GM23248 (cell line): ENCODE results near the gene AKR1A1. TPM values are rescaled to one million over a fixed set of nuclear protein-coding genes. Genes with fewer than 3 reads are reported as not detected.

Source experiments
- DNase-seq: peaks from one replicate; pipeline ENCODE4 v3.0.0-alpha.2; 2015
- H2AFZ ChIP-seq: fragments of 200-600 bp; sonication (generic); 2 replicates; pipeline ENCODE4 v1.6.1; 2016; ENCODE audit warnings: antibody characterized with exemption
- H3F3A ChIP-seq: fragments of 200-600 bp; sonication (generic); 2 replicates; pipeline ENCODE4 v1.6.1; 2016; ENCODE audit warnings: mild to moderate bottlenecking, antibody characterized with exemption, mixed run types; ENCODE audit not compliant: insufficient read depth
- H3K27ac ChIP-seq: fragments of 200-600 bp; sonication (generic); 2 replicates; pipeline ENCODE4 v1.5.1; 2016; ENCODE audit warnings: mild to moderate bottlenecking
- H3K27me3 ChIP-seq: fragments of 200-600 bp; sonication (generic); replicated peaks from 2 replicates; pipeline ENCODE4 v1.6.1; 2016; ENCODE audit warnings: mild to moderate bottlenecking; ENCODE audit not compliant: insufficient read depth
- H3K36me3 ChIP-seq: fragments of 200-600 bp; sonication (generic); 2 replicates; pipeline ENCODE4 v1.6.1; 2016; ENCODE audit warnings: low read depth, mild to moderate bottlenecking
- H3K4me1 ChIP-seq: fragments of 200-600 bp; sonication (generic); 2 replicates; pipeline ENCODE4 v1.6.1; 2016; ENCODE audit warnings: mild to moderate bottlenecking; ENCODE audit not compliant: insufficient read depth
- H3K4me2 ChIP-seq: fragments of 200-600 bp; sonication (generic); one replicate; pipeline ENCODE4 v1.6.1; 2016; ENCODE audit warnings: mild to moderate bottlenecking; ENCODE audit not compliant: unreplicated experiment
- H3K4me3 ChIP-seq: fragments of 200-600 bp; sonication (generic); 2 replicates; pipeline ENCODE4 v1.5.1; 2016; ENCODE audit warnings: mild to moderate bottlenecking
- H3K79me2 ChIP-seq: fragments of 200-600 bp; sonication (generic); 2 replicates; pipeline ENCODE4 v1.6.1; 2016; ENCODE audit warnings: mild to moderate bottlenecking; ENCODE audit not compliant: insufficient read depth
- H3K9ac ChIP-seq: fragments of 200-600 bp; sonication (generic); 2 replicates; pipeline ENCODE4 v1.6.1; 2016; ENCODE audit warnings: mild to moderate bottlenecking
- H3K9me2 ChIP-seq: fragments of 200-600 bp; sonication (generic); 2 replicates; pipeline ENCODE4 v1.6.1; 2016; ENCODE audit warnings: mixed run types, mild to moderate bottlenecking, moderate library complexity; ENCODE audit not compliant: insufficient read depth
- H3K9me3 ChIP-seq: fragments of 200-600 bp; sonication (generic); one replicate; pipeline ENCODE4 v1.6.1; 2017; ENCODE audit warnings: low read depth
- H4K20me1 ChIP-seq: fragments of 200-600 bp; sonication (generic); 2 replicates; pipeline ENCODE4 v1.6.0; 2016; ENCODE audit not compliant: insufficient read depth
- EZH2 ChIP-seq: fragments of 200-600 bp; sonication (generic); IDR thresholded peaks from 2 replicates; pipeline ENCODE4 v1.6.1; 2018; ENCODE audit warnings: antibody characterized with exemption, mild to moderate bottlenecking; ENCODE audit not compliant: insufficient read depth, poor library complexity, severe bottlenecking
- EZH2phosphoT487 ChIP-seq: fragments of 200-600 bp; sonication (generic); IDR thresholded peaks from 2 replicates; pipeline ENCODE4 v1.6.1; 2018; ENCODE audit warnings: antibody characterized with exemption, moderate library complexity, mild to moderate bottlenecking, low read depth; ENCODE audit not compliant: insufficient read depth
- WGBS, 2 experiments: methylation state at CpG; one replicate each; pipeline ENCODE4 v1.1.6; 2015 to 2017; ENCODE audit warnings: low lambda C conversion rate in 2 of 2, low coverage in 1 of 2; ENCODE audit errors: missing lambda C conversion rate in 2 of 2; 5-methylcytosine and 5-hydroxymethylcytosine counted together
- in situ Hi-C: fragments of 300-500 bp; cut with MboI; formaldehyde crosslinking; loops from 2 replicates; pipeline ENCODE4 v1.15.0; 2020
- polyA plus RNA-seq: library from polyadenylated mRNA; unstranded; fragments of >200 nt; fragmentation: Nextera tagmentation; extraction: Ambion mirVana; gene quantifications from 2 replicates; pipeline ENCODE4 v1.2.1, GENCODE V29; 2016
- total RNA-seq: library from RNA; depleted of rRNA; stranded (reverse); fragments of >200 nt; shearing (Covaris generic); gene quantifications from 2 replicates; pipeline ENCODE4 v1.2.3, GENCODE V29; 2014

Gene AKR1A1
- total and polyA plus RNA-seq, 2 experiments from 2014 or later: 86.9 to 106 TPM

DNA sequence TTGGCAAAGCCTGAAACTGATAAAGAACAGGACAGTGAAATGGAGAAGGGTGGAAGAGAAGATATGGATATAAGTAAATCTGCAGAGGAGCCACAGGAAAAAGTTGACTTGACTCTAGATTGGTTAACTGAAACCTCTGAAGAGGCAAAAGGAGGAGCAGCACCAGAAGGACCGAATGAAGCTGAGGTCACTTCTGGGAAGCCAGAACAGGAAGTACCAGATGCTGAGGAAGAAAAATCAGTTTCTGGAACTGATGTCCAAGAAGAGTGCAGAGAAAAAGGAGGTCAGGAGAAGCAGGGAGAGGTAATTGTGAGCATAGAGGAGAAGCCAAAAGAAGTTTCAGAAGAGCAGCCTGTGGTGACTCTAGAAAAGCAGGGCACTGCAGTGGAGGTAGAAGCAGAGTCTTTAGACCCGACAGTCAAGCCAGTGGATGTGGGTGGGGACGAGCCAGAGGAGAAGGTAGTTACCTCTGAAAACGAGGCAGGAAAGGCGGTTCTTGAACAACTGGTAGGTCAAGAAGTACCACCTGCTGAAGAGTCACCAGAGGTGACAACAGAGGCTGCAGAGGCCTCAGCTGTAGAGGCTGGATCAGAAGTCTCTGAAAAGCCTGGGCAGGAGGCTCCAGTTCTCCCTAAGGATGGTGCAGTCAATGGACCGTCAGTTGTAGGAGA lies 56.9 kb downstream of the AKR1A1 start:
- Histone ChIP-seq H3K9me2 (no peaks in the 10 kb centered on the region), H3K9me3 (no peaks in the 10 kb centered on the region), H3K79me2 (no peaks in the 10 kb centered on the region), H3K4me3 (no peak overlapping the region), H3K36me3 (peaks cover 4% of the 10 kb centered on the region; the same call in 1 of the 2 replicates), H3K27me3 (no peaks in the 10 kb centered on the region), H2AFZ (no peak overlapping the region), H4K20me1 (no peaks in the 10 kb centered on the region), H3F3A (no peaks in the 10 kb centered on the region), H3K27ac (no peak overlapping the region), H3K4me1 (no peaks in the 10 kb centered on the region), H3K4me2 (no peak overlapping the region), H3K9ac (no peak overlapping the region)
- no peak for TF ChIP-seq EZH2
- no peak for TF ChIP-seq EZH2phosphoT487
- 85 to 87% methylated on average over 6 of the region's 6 CpGs for WGBS, 2 experiments
- in situ Hi-C loops: no loop called here
- DNase-seq: no peak

DNA sequence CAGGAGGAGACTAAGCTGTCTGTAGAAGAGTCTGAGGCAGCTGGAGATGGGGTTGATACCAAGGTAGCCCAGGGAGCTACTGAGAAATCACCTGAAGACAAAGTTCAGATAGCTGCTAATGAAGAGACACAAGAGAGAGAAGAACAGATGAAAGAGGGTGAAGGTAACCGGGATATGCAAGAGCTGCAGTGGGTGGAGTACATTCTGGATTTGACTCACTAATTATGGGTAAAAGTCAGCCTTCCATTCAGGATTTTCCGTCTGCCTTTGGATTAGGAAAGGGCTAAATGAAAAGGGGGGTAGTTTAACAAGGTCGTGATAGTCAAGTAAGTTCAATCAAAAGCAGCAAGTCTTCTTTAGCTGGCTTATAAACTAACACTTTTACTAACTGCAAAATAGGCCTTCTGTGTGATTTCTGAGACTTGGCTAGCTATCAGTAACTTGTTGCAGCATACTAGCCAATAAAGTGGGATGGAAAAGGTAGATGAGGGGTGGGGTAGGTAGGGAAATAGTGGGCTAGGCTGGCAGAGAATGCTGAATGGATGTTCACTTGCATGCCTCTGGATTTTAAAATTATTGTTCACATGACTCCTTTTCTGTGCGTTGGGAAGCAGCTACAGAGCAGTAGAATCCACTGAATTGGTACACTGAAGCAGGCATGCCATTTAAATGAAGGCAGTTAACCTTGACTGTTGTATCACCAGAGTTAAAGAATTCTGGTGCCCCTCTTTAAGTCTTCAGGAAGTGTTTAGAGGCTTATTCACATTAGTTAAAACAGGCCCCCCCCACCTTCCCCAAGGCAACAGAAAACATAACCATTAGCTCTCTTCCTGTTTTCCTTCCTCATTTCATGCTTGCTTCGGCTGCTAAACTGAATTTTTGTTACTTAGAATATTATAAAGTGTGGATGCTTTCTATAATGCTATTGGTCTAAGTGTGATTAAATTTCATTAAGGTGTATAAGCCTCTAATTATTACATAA lies 57.8 kb downstream of the AKR1A1 start:
- Histone ChIP-seq H3K27me3 (no peaks in the 10 kb centered on the region), H3K79me2 (no peaks in the 10 kb centered on the region), H3K4me1 (no peaks in the 10 kb centered on the region), H3K9me2 (no peaks in the 10 kb centered on the region), H3K4me2 (no peak overlapping the region), H3K4me3 (no peak overlapping the region), H3F3A (no peaks in the 10 kb centered on the region), H3K36me3 (peaks cover 4% of the 10 kb centered on the region; the same call in 1 of the 2 replicates), H4K20me1 (no peaks in the 10 kb centered on the region), H3K9me3 (no peaks in the 10 kb centered on the region), H3K27ac (no peak overlapping the region), H3K9ac (no peak overlapping the region), H2AFZ (no peak overlapping the region)
- WGBS, 2 experiments: 87 to 88% methylated on average over 5 of the region's 5 CpGs
- DNase-seq: no peak
- in situ Hi-C loops: no loop called here
- no peak for TF ChIP-seq EZH2

DNA sequence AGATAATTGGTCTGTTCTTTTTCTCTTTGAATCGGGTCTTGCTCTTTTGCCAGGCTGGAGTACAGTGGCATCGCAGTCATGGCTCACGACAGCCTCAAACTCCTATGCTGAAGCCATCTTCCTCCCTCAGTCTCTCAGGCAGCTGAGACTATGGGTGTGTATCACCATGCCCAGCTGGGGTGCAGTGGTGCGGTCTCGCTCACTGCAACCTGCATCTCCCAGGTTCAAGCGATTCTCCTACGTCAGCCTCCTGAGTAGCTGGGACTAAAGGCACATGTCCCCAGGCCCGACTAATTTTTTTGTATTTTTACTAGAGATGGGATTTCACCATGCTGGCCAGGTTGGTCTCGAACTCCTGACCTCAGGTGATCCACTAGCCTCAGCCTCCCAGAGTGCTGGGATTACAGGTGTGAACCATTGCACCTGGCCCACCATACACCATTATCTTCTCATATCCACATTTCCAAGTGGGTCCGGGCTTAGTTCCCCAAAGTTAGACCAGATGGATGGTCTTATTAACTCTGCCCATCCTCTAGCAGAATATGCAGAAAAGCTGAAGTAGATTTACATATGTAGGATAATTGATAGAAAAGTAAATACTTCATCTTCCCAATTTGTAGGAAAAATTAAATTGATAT lies 60.1 kb downstream of the AKR1A1 start:
- no peak overlapping the region for H3K9ac ChIP-seq
- no peak overlapping the region for H3K4me2 ChIP-seq
- H3K27me3 ChIP-seq: no peaks in the 10 kb centered on the region
- H3K9me2 ChIP-seq: no peaks in the 10 kb centered on the region
- 0 out of 2 replicates have a peak, but pooled peaks cover 3% of the 10 kb centered on the region for H3F3A ChIP-seq
- H3K4me1 ChIP-seq: no peaks in the 10 kb centered on the region
- no peaks in the 10 kb centered on the region for H4K20me1 ChIP-seq
- in situ Hi-C loops: no loop called here
- H3K4me3 ChIP-seq: no peak overlapping the region
- DNase-seq: no peak
- H2AFZ ChIP-seq: no peak overlapping the region
- H3K79me2 ChIP-seq: no peaks in the 10 kb centered on the region
- 80 to 85% methylated on average over 10 of the region's 10 CpGs for WGBS, 2 experiments
- H3K9me3 ChIP-seq: no peaks in the 10 kb centered on the region
- TF ChIP-seq EZH2phosphoT487 (no peak), EZH2 (no peak)
- no peak overlapping the region for H3K27ac ChIP-seq
- H3K36me3 ChIP-seq: peaks cover 18% of the 10 kb centered on the region; the same call in 1 of the 2 replicates

DNA sequence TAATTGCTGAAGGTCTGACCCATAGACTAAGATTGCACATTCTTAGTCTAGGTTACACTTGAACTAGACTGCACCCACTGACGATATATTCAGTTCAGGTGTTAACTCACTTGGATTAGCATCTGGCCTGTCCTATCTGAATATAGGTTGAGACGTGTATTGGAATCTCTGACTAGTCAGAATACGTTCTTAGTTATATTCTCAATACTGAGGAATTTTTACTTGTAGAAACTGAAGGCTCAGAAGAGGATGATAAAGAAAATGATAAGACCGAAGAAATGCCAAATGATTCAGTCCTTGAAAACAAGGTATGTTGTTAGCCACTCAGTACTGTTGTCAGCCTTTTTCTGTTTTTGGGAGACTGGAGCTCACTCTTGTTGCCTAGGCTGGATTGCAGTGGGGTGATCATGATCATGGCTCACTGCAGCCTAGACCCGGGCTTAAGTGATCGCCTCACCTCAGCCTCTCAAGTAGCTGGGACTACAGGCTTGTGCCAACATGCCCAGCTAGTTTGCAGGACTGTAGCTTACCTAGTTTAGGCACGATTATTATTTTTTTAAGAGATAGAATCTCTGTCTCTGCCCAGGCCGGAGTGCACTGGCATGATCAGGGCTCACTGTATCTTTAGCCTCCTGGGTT lies 62.4 kb downstream of the AKR1A1 start:
- no peaks in the 10 kb centered on the region for H3K9me3 ChIP-seq
- no peaks in the 10 kb centered on the region for H3K79me2 ChIP-seq
- H3K9me2 ChIP-seq: no peaks in the 10 kb centered on the region
- 82% methylated on average over 8 of the region's 8 CpGs for WGBS, 2 experiments
- H3K4me3 ChIP-seq: no peak overlapping the region
- no peak overlapping the region for H2AFZ ChIP-seq
- no peaks in the 10 kb centered on the region for H3K27me3 ChIP-seq
- H4K20me1 ChIP-seq: no peaks in the 10 kb centered on the region
- peaks cover 8% of the 10 kb centered on the region; the same call in 1 of the 2 replicates for H3F3A ChIP-seq
- in situ Hi-C loops: no loop called here
- H3K9ac ChIP-seq: no peak overlapping the region
- no peak overlapping the region for H3K4me2 ChIP-seq
- H3K36me3 ChIP-seq: peaks cover 34% of the 10 kb centered on the region
- no peaks in the 10 kb centered on the region for H3K4me1 ChIP-seq
- TF ChIP-seq EZH2: no peak
- no peak for TF ChIP-seq EZH2phosphoT487
- DNase-seq: no peak
- no peak overlapping the region for H3K27ac ChIP-seq
